Lower leg skin (tissue), 4 donors: Measurements from ENCODE around the gene DOK6. TPM values are rescaled to one million over a fixed set of nuclear protein-coding genes. Genes with fewer than 3 reads are reported as not detected.

ENCODE experiments used
- DNase-seq, 2 donors: peaks; one replicate each; pipeline ENCODE4 v3.0.0-alpha.2; 2019; ENCODE audit warnings: low spot score in 2 of 2
- H3K4me3 ChIP-seq: fragments of 200-600 bp; sonication (generic); 2 replicates; pipeline ENCODE4 v1.5.1; 2017; ENCODE audit warnings: mild to moderate bottlenecking, low read depth; ENCODE audit not compliant: poor library complexity, severe bottlenecking
- POLR2A ChIP-seq, 2 donors: fragments of 450-650 bp; IDR thresholded peaks; one replicate each; pipeline ENCODE4 v1.6.1; 2016 to 2017; ENCODE audit warnings: antibody characterized with exemption in 2 of 2, mild to moderate bottlenecking in 1 of 2, moderate library complexity in 1 of 2
- WGBS, 2 donors: methylation state at CpG; one replicate each; pipeline ENCODE4 v1.1.5; 2018; 5-methylcytosine and 5-hydroxymethylcytosine counted together
- intact Hi-C: fragments of 100-400 bp; cut with DNase I; formaldehyde crosslinking; loops from one replicate; pipeline ENCODE4 v1.15.0; 2023; ENCODE audit warnings: low total_unique reads
- total RNA-seq, 4 donors: library from RNA; depleted of rRNA; stranded (reverse); fragments of >200 nt; gene quantifications; one replicate each; pipeline ENCODE4 v1.1.0, GENCODE V29; 2016
- TF ChIP-seq, protein P1 (sequence below), 3 donors: fragments of 450-650 bp; IDR thresholded peaks; one replicate each; pipeline ENCODE4 v1.5.1; 2016; ENCODE audit warnings: antibody characterized with exemption in 3 of 3, mild to moderate bottlenecking in 3 of 3, moderate library complexity in 2 of 3

The DOK6 gene
- total RNA-seq, 4 donors from 2014 or later = 0.21 to 0.45 (median 0.42) TPM

DNA sequence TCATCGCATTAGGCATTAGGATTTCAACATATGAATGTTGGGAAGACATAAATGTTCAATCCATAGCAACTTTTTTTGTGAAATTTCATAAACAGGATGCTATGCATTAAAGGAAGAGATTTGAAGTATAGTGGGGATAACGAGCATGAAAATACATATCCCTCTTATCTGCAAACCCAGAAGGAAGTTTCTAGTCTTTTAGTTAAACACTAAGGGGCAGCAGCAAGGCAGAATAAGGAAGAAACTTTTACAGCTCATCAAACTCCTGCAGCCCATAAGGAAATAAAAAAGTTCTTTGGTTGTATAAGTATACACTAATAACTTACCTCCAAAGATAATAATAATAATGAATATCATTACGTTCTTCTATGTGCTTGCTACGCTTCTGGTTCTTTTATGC lies 465.5 kb downstream of the DOK6 start:
- DNase-seq = no peak
- WGBS, 2 donors = 80 to 86% methylated on average over 4 of the region's 4 CpGs
- intact Hi-C loops = no loop called here
- no peak for TF ChIP-seq POLR2A (IDR thresholded peaks at IDR 0.05)
- TF ChIP-seq, protein P1, sequence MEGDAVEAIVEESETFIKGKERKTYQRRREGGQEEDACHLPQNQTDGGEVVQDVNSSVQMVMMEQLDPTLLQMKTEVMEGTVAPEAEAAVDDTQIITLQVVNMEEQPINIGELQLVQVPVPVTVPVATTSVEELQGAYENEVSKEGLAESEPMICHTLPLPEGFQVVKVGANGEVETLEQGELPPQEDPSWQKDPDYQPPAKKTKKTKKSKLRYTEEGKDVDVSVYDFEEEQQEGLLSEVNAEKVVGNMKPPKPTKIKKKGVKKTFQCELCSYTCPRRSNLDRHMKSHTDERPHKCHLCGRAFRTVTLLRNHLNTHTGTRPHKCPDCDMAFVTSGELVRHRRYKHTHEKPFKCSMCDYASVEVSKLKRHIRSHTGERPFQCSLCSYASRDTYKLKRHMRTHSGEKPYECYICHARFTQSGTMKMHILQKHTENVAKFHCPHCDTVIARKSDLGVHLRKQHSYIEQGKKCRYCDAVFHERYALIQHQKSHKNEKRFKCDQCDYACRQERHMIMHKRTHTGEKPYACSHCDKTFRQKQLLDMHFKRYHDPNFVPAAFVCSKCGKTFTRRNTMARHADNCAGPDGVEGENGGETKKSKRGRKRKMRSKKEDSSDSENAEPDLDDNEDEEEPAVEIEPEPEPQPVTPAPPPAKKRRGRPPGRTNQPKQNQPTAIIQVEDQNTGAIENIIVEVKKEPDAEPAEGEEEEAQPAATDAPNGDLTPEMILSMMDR (IDR thresholded peaks at IDR 0.05) = no peak
- H3K4me3 ChIP-seq = no peak overlapping the region

DNA sequence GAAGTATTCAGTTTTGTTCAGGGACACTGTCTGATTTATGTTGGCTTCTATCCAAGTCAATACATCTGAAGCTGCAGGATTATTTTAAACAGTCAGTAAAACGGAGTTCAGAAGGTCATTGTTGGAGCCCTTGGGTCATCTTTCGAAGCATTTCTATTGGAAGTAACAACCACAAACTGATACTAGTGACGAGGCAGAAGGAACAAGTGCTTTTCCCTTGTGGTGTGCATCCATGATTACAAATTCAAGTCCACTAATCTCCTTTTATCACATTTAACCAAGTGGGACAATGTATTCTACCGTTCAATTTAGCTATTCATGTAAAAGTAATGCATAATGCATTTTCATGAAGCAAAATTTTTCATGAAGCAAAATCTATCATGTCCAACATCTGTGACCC lies 470.0 kb downstream of the DOK6 start:
- intact Hi-C loops = no loop called here
- 70 to 73% methylated on average over 4 of the region's 4 CpGs for WGBS, 2 donors
- H3K4me3 ChIP-seq = no peak overlapping the region
- DNase-seq = no peak
- no peak for TF ChIP-seq POLR2A (IDR thresholded peaks at IDR 0.05)
- TF ChIP-seq, protein P1 (IDR thresholded peaks at IDR 0.05) = no peak

DNA sequence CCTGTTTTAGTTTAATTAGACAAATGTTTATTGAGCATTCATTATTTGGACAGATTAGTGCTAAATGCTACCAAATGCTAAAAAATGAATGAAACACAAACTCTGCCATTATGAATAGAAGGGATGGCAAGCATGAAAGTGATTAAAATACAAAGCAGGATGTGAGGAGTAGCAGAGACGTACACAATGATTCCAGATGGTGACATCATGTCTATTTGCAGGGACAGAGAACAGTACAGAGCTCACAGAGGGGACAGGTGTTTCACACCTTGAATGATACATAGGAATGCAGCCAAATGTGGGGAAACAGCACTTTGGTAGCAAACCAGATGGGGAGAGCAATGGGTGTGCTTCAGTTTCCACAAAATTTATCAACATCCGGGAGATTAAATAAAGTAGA lies 470.7 kb downstream of the DOK6 start:
- TF ChIP-seq POLR2A (IDR thresholded peaks at IDR 0.05) = no peak
- TF ChIP-seq, protein P1 (IDR thresholded peaks at IDR 0.05) = no peak
- no peak for DNase-seq
- H3K4me3 ChIP-seq = no peak overlapping the region
- intact Hi-C loops = no loop called here
- WGBS, 2 donors = 82 to 86% methylated on average over 2 of the region's 2 CpGs

GRCh38 chr18:69872661-69873060 lies 472.0 kb downstream of the DOK6 start:
- no peak overlapping the region for H3K4me3 ChIP-seq
- intact Hi-C loops = no loop called here
- DNase-seq = no peak
- 75 to 90% methylated on average over 4 of the region's 4 CpGs for WGBS, 2 donors
- TF ChIP-seq, protein P1 (IDR thresholded peaks at IDR 0.05) = no peak
- no peak for TF ChIP-seq POLR2A (IDR thresholded peaks at IDR 0.05)

DNA sequence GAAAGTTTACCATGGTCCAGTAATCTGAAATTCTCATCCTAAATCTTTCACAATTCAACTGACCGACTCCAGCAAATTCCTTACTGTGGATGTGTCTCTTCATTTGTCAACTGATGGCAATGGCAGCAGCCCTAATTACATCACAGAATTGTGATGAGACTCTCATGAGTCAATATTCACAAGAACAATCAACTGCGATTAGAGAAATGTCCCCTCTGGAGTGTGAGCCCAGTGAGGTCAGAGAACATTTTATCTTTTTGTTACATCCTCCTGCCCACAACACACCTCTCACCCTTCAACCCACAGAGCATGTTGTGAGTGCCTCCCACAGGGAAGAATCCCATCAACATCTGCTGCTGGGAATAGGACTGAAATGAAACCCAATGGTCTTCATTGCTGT lies 473.4 kb downstream of the DOK6 start:
- DNase-seq = no peak
- TF ChIP-seq, protein P1 (IDR thresholded peaks at IDR 0.05) = no peak
- TF ChIP-seq POLR2A (IDR thresholded peaks at IDR 0.05) = no peak
- no peak overlapping the region for H3K4me3 ChIP-seq
- 86 to 94% methylated on average over 2 of the region's 2 CpGs for WGBS, 2 donors
- intact Hi-C loops = no loop called here

GRCh38 chr18:69876490-69876889 lies 475.8 kb downstream of the DOK6 start:
- 80 to 91% methylated on average over 3 of the region's 3 CpGs for WGBS, 2 donors

More at GRCh38 chr18:69876490-69876889, 475.8 kb downstream of the DOK6 start:
- intact Hi-C loops = no loop called here
- DNase-seq = no peak
- H3K4me3 ChIP-seq = no peak overlapping the region
- TF ChIP-seq, protein P1 (IDR thresholded peaks at IDR 0.05) = no peak
- TF ChIP-seq POLR2A (IDR thresholded peaks at IDR 0.05) = no peak
